PC-9 (cell line): ENCODE data around the gene MAP2K2. TPM values are rescaled to one million over a fixed set of nuclear protein-coding genes. Genes with fewer than 3 reads are reported as not detected.

Source experiments
- BruUV-seq: library from RNA; stranded (reverse); fragments of 400-500 nt; replicated peaks from 2 replicates; lab custom pipeline; 2021; lab: Mats Ljungman, UMichigan
- CTCF ChIA-PET: fragments of 300-600 bp; sonication (Branson Sonifier 250); formaldehyde crosslinking; loops from one replicate; lab custom pipeline; 2022; ENCODE audit warnings: antibody characterized with exemption; lab: Charles Lee
- POLR2A ChIA-PET: fragments of 300-600 bp; sonication (Branson Sonifier 250); formaldehyde crosslinking; loops from one replicate; lab custom pipeline; 2022; ENCODE audit warnings: antibody characterized with exemption; ENCODE audit not compliant: unreplicated experiment; lab: Charles Lee
- DNase-seq, 2 experiments: peaks; one replicate each; pipeline versions ENCODE4 v3.0.0 to v3.0.0-alpha.2; 2015 to 2022; ENCODE audit warnings: mixed read lengths in 1 of 2
- H2AFZ ChIP-seq: fragments of 200-600 bp; sonication (generic); 2 replicates; pipeline ENCODE4 v1.8.1; 2017; ENCODE audit warnings: antibody characterized with exemption
- H3F3A ChIP-seq: fragments of 200-600 bp; sonication (generic); 2 replicates; pipeline ENCODE4 v1.8.1; 2017; ENCODE audit warnings: antibody characterized with exemption, mild to moderate bottlenecking, low read depth; ENCODE audit not compliant: insufficient read depth
- H3K27ac ChIP-seq: fragments of 200-600 bp; sonication (generic); 2 replicates; pipeline ENCODE4 v1.6.1; 2016; ENCODE audit warnings: mixed run types
- H3K27me3 ChIP-seq: fragments of 200-600 bp; sonication (generic); 2 replicates; pipeline ENCODE4 v1.6.1; 2016; ENCODE audit warnings: low read depth, mixed run types; ENCODE audit not compliant: insufficient read depth
- H3K36me3 ChIP-seq: fragments of 200-600 bp; sonication (generic); 2 replicates; pipeline ENCODE4 v1.6.1; 2016; ENCODE audit warnings: low read depth, mixed run types
- H3K4me1 ChIP-seq: fragments of 200-600 bp; sonication (generic); replicated peaks from 2 replicates; pipeline ENCODE4 v1.6.1; 2016; ENCODE audit warnings: mixed run types; ENCODE audit not compliant: insufficient read depth
- H3K4me2 ChIP-seq: fragments of 200-600 bp; sonication (generic); 2 replicates; pipeline ENCODE4 v1.6.1; 2017; ENCODE audit warnings: mixed run types
- H3K4me3 ChIP-seq: fragments of 200-600 bp; sonication (generic); 2 replicates; pipeline ENCODE4 v1.6.1; 2016; ENCODE audit warnings: mixed run types
- H3K79me2 ChIP-seq: fragments of 200-600 bp; sonication (generic); 2 replicates; pipeline ENCODE4 v1.6.1; 2017; ENCODE audit warnings: low read depth, mixed run types
- H3K9me2 ChIP-seq: fragments of 200-600 bp; sonication (generic); 2 replicates; pipeline ENCODE4 v1.8.1; 2017; ENCODE audit warnings: mild to moderate bottlenecking; ENCODE audit not compliant: insufficient read depth
- H3K9me3 ChIP-seq: fragments of 200-600 bp; sonication (generic); 2 replicates; pipeline ENCODE4 v1.8.1; 2016; ENCODE audit warnings: low read depth; ENCODE audit not compliant: insufficient read depth
- H4K20me1 ChIP-seq: fragments of 200-600 bp; sonication (generic); 2 replicates; pipeline ENCODE4 v1.8.1; 2017; ENCODE audit not compliant: insufficient read depth
- EZH2 ChIP-seq: fragments of 200-600 bp; sonication (generic); IDR thresholded peaks from 2 replicates; pipeline ENCODE4 v1.8.0; 2017; ENCODE audit warnings: antibody characterized with exemption, low read depth
- intact Hi-C: fragments of 100-400 bp; cut with micrococcal nuclease; formaldehyde crosslinking; loops from one replicate; pipeline ENCODE4 v1.10.0; 2022; ENCODE audit not compliant: unreplicated experiment
- total RNA-seq: library from RNA; stranded (reverse); gene quantifications from 2 replicates; pipeline ENCODE4 v1.2.3, GENCODE V29; 2021
- TF ChIP-seq, protein P1 (sequence below): fragments of 200-600 bp; sonication (generic); conservative IDR thresholded peaks from 2 replicates; pipeline ENCODE4 v1.6.1; 2017; ENCODE audit warnings: mixed run types, antibody characterized with exemption, mild to moderate bottlenecking, moderate library complexity

Gene MAP2K2
- total RNA-seq, 1 experiment from 2014 or later = 160 TPM

- TF ChIP-seq, protein P1, sequence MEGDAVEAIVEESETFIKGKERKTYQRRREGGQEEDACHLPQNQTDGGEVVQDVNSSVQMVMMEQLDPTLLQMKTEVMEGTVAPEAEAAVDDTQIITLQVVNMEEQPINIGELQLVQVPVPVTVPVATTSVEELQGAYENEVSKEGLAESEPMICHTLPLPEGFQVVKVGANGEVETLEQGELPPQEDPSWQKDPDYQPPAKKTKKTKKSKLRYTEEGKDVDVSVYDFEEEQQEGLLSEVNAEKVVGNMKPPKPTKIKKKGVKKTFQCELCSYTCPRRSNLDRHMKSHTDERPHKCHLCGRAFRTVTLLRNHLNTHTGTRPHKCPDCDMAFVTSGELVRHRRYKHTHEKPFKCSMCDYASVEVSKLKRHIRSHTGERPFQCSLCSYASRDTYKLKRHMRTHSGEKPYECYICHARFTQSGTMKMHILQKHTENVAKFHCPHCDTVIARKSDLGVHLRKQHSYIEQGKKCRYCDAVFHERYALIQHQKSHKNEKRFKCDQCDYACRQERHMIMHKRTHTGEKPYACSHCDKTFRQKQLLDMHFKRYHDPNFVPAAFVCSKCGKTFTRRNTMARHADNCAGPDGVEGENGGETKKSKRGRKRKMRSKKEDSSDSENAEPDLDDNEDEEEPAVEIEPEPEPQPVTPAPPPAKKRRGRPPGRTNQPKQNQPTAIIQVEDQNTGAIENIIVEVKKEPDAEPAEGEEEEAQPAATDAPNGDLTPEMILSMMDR = no peak
- TF ChIP-seq EZH2 = no peak
- CTCF ChIA-PET = no interaction called here
- no peak for DNase-seq
- no TSS peak for BruUV-seq
- peaks cover 5% of the 10 kb centered on the region; the same call in 1 of the 2 replicates for H3K36me3 ChIP-seq
- H3K27me3 ChIP-seq = no peaks in the 10 kb centered on the region
- H3K4me1 ChIP-seq = peaks cover 37% of the 10 kb centered on the region
- peak overlapping the region; percentile 98 for H3K4me2 ChIP-seq
- no peak overlapping the region for H2AFZ ChIP-seq
- no peaks in the 10 kb centered on the region for H3K9me2 ChIP-seq
- intact Hi-C loops = no loop called here
- H3K27ac ChIP-seq = peak overlapping the region; percentile 99; the same call in 1 of the 2 replicates
- peaks cover 80% of the 10 kb centered on the region for H3K79me2 ChIP-seq
- H3K9me3 ChIP-seq = no peaks in the 10 kb centered on the region
- H3F3A ChIP-seq = peaks cover 47% of the 10 kb centered on the region
- H4K20me1 ChIP-seq = peaks cover 36% of the 10 kb centered on the region
- POLR2A ChIA-PET = no interaction called here
- peak overlapping the region; percentile 41; the same call in 1 of the 2 replicates for H3K4me3 ChIP-seq
Observed at GRCh38 chr19:4053423-4054324, 70.2 kb downstream of the MAP2K2 start.

GRCh38 chr19:4052993-4053422 lies 70.9 kb downstream of the MAP2K2 start:
- H3F3A ChIP-seq = peaks cover 45% of the 10 kb centered on the region
- peaks cover 41% of the 10 kb centered on the region for H4K20me1 ChIP-seq
- peaks cover 32% of the 10 kb centered on the region for H3K4me1 ChIP-seq
- H3K79me2 ChIP-seq = peaks cover 81% of the 10 kb centered on the region
- ChIA-PET CTCF (no interaction called here), POLR2A (interaction anchor here (0.6 kb wide), 1 partner anchor 363 kb away, joined by 3 read pairs; no protein-coding TSS in a partner anchor)
- H3K36me3 ChIP-seq = peaks cover 5% of the 10 kb centered on the region; the same call in 1 of the 2 replicates
- no peaks in the 10 kb centered on the region for H3K9me2 ChIP-seq
- no peaks in the 10 kb centered on the region for H3K9me3 ChIP-seq
- intact Hi-C loops = loop anchor here (1.0 kb wide), 1 partner anchor 9 kb away; no protein-coding TSS in a partner anchor
- H3K27ac ChIP-seq = peak overlapping the region; percentile 99
- no peak overlapping the region for H2AFZ ChIP-seq
- peak; percentile 46 to 72 for DNase-seq
- H3K4me3 ChIP-seq = peak overlapping the region; percentile 41; the same call in 1 of the 2 replicates
- no peaks in the 10 kb centered on the region for H3K27me3 ChIP-seq
- TF ChIP-seq, protein P1 = no peak
- TF ChIP-seq EZH2 = no peak
- H3K4me2 ChIP-seq = peak overlapping the region; percentile 98
- no TSS peak for BruUV-seq
